NCI-H2107 treated with DMSO at 0.1 percent for 48 hours (cell line): ENCODE data around the gene SCNN1B.
A peak's percentile ranks its signal among the peaks of the same experiment; 100 is the strongest.

ENCODE experiments used
- DNase-seq: peaks from one replicate; lab custom pipeline; 2025; ENCODE audit not compliant: unreplicated experiment; lab: John Stamatoyannopoulos, UW

The SCNN1B gene

DNA sequence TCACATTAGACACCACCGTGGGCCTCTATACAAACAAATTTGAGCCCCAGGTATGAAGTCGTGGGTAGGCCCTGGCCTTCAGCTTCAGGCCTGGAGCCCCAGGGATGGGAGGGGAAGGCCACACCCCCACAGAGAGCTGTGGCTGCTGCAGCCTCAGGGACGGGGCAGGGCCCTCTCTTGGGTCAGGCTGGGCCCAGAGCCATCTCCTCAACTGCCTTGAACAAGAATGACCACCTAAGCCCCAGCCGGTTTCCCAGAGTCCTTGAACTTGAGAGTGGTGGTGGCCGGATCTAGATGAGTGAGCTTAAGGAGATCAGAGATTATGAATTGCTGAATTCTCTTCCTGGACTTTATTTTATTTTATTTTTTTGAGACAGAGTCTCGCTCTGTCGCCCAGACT lies 18.6 kb downstream of the SCNN1B start:
- no peak for DNase-seq

DNA sequence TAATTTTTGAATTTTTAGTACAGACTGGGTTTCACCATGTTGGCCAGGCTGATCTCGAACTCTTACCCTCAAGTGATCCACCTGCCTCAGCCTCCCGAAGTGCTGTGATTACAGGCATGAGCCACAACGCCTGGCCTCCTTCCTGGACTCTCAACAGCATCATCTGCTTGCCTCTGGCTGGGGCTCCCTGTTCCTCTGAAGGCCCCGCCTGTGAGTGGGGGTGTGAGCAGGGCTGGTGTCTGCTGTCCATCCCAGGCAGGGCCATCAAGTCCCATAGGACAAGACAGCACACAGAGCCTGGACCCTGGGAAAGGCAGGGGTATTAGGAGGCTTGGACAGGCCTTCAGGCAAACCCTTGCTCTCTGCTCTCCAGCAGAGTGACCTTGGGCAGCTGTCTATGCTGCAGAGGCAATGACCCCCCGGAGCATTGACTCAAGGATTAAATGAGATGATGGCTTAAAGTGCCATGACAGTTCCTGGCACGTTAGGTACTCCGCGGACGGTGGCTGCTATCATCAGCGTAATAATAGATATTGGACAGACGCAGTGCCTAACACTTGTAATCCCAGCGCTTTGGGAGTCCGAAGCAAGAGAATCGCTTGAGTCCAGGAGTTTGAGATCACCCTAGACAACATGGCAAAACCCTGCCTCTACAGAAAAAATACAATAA lies 19.2 kb downstream of the SCNN1B start:
- DNase-seq: no peak

DNA sequence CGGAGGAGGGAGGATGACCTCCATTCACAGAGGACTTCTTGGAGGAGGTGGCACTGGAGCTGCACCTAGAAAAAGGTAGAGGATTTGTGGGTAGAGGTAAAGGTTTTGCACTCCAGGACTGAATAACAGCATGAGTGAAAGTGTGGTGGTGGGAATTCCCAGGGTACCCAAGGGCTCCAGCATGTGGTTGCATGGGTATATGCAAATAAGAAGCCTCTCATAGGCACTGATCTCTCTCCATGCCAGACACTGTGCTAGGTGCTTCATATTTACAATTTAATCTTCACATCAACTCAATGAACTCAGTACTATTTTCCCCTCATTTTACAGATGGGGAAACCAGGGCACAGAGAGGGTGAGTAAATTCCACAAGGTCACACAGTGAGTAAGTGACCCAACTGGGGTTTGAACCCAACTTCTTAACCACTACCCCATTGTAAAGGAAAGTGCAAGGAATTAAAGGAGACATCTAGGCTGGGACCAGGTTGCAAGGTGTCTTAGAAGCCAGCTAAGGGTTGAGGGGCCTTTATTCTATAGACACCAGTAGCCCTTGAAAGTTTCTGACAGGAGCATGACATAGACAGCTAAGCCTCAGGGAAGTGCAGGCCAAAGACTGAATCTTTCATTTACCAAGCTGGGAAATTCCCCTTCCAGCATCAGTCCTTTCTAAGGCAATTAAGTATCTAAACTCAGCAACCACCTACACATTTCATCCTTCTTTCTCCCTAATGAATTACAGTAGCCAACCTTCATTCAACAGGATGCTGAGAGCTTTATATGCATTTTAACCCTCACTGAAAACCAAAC lies 21.3 kb downstream of the SCNN1B start:
- no peak for DNase-seq

DNA sequence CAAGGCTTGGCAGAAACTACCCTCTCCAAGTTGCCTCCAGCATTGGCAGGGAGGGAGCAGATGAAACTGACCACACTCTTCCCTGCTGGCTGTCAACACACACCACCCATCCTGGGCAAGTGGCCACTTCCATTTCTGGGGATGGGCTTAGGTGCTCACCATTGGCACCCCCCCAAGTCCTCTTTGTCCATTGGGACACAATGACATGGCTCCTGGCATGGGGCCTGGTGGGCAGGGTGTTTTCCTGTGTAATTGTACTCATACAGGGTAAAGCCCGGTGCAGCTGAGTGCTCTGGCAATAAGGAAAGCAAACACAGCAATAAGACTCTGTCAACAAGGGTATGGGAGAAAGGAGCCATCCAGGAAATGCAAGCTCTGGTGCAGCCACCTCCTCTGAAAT lies 22.6 kb downstream of the SCNN1B start:
- peak; percentile 71 for DNase-seq

GRCh38 chr16:23327836-23328235 lies 25.7 kb downstream of the SCNN1B start:
- DNase-seq: no peak

GRCh38 chr16:23330161-23330560 lies 28.1 kb downstream of the SCNN1B start:
- no peak for DNase-seq

GRCh38 chr16:23330583-23331249 lies 28.6 kb downstream of the SCNN1B start:
- no peak for DNase-seq

DNA sequence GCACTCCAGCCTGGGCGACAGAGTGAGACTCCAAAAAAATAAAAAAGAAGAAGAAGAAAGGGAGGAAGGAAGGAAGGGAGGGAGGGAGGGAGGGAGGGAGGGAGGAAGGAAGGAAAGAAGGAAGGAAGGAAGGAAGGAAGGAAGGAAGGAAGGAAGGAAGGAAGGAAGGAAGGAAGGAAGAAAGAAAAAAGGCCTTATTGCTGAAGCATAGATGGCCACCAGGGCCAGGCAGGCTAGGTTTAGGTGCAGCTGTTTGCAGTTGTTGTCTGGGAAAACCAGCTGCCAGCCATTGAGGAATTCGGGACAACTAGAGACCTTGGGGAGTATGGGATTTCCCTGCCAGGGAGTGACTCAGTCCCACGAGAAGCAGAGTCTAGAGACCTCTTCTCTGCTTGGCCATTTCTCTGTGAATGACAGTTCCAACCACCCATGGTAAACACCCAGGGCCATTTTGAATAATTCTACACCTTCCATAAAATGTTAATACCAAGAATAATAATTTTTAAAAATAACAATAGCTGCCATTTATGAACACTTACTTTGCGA lies 31.0 kb downstream of the SCNN1B start:
- DNase-seq: no peak

DNA sequence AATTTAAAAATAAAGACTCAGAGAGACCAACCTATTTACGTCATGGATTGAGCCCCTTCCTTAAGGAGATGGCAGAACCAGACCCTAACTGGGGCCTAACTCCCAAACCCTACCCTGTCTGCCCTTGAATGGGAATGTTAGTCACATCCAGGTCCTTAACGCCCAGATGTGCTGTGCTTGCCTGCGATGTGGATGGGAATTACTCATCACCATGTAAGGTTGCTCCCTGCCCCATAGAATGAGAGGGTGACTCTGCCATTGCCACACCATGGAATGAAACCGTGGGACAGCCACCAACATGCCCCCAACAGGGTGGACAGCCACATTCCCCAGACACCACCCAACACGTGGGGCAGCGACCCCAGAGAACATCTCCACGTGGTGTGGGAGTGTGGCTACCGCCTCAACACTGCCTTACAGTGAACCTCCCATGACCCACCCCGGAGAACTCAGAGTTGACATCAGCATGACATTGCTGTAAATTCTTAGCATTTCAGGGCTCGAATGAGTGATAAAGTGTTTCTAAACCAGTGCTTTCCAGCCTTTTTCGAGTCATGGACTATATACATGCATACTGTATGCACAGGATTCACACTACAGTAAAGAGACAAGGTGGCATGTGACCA lies 31.8 kb downstream of the SCNN1B start:
- no peak for DNase-seq

DNA sequence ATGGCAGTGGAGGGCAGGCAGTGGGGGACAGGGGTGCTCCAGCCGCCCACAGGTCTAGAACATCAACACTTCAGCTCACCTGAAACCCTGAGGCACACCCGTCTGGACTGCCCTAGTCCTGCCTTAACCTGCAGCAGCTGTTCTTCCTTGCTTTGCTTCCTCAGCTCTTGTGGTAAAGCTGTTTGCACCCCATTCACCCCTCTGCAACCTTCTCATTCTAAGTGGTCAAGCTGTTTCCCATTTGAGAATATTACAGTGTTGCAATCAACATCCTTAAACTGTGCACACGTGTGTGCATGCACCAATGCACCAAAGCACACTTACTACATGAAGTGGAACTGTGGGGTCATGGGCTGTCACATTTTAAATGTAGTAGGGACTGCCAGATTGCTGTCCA lies 32.4 kb downstream of the SCNN1B start:
- DNase-seq: no peak

DNA sequence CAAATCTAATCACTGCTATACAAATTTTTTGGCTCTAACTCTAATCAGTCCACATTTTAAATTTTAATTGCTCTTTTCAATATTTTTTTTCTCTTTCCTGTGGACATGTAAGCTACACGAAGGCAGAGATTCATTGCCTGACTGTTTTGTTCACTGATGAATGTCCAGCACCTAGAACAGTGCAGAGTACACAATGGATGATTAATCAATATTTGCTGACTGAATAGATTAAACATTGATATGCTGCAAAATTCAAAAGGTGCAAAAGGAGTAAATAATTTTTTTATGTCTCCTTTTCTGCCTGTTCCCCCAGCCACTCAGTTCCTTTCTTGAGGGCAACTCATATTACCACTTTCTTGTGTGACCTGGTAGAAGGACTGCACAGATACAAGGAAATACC lies 32.8 kb downstream of the SCNN1B start:
- no peak for DNase-seq

DNA sequence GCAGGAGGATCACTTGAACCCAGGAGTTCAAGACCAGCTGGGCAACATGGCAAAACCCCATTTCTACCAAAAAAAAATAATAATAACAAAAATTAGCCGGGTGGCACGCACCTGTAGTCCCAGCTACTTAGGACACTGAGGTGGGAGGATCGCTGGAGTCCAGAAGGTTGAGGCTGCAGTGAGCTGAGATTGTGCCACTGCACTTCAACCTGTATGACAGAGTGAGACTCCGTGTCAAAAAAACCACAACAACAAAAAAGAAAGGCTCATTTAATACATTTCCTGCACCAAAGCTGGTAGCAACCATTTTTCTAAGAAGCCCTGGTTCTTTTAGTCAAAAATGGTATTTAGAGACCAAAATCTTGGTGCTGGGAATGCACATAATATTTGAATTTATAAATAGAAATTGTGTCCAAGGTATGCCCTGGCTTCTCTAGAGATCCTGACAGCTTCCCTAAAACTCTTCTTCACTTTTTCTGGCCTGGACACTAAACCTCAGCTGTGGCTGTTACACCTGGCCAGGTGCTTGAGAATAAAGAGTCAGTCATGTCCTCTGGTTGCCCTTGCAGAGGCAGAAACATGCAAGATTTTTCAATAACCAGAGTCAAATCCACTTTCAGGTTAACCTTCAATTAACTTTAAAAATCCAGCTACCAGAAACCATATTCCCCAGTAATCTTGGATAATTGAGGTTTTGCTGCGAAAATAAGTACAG lies 35.9 kb downstream of the SCNN1B start:
- DNase-seq: no peak

DNA sequence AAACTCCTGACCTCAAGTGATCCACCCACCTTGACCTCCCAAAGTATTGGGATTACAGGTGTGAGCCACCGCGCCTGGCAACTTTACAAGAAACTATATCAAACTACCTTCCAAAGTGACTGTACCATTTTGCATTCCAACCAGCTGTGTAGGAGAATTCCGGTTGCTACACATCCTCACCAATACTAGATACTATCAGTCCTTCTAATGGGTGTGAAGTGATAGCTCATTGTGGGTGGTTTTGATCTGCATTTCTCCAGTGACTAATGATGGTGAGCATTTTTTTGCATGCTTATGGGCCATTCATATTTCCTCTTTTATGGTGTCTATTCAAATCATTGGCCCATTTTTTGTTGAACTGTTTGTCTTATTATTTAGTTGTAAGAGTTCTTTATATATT lies 37.7 kb downstream of the SCNN1B start:
- no peak for DNase-seq

GRCh38 chr16:23342083-23342640 lies 40.1 kb downstream of the SCNN1B start:
- DNase-seq: no peak

- DNase-seq: no peak
Observed at GRCh38 chr16:23343643-23344612, 41.8 kb downstream of the SCNN1B start.

DNA sequence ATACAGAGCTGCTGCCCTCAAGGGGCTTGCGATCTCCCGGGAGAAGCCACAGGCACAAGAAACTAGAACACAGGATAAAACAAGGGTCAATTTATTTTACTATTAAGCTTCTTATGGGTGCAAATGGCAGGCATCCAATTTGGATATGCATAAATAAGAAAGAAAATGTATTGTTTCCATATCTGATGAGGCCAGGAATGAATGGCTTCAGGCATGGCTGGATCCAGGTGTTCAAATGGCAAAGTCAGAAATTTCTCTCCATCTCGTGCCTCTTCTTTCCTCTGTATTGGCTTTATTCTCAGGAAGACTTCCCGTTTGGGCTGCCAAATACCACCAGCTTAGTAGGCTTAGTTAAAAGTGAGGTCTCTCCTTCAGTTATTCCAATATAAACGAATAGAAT lies 43.1 kb downstream of the SCNN1B start:
- no peak for DNase-seq

DNA sequence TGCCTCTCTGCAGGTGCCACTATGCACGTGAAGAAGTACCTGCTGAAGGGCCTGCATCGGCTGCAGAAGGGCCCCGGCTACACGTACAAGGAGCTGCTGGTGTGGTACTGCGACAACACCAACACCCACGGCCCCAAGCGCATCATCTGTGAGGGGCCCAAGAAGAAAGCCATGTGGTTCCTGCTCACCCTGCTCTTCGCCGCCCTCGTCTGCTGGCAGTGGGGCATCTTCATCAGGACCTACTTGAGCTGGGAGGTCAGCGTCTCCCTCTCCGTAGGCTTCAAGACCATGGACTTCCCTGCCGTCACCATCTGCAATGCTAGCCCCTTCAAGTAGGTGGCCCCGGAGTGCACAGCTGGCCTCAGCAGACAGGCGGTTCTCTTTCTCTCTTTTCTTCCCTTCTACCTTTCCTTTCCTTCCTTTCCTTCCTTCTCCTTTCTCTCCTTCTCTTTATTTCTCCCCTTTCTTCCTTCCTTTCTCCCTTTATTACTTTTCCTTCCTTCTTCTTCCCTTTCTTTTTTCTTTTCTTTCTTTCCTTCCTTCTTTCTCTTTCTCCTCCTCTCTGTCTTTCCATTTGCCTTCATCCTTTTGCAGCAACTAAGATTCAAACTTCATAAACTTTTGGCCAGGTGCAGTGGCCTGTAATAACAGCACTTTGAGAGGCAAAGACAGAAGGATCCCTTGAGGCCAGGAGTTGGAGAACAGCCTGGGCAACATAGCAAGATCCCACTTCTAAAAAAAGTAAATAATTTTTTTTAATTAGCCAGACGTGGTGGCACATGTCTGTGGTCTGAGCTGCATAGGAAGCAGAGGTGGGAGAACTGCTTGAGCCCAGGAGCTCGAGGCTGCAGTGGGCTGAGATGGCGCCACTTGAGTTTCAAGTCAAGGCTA lies 46.7 kb downstream of the SCNN1B start:
- no peak for DNase-seq

DNA sequence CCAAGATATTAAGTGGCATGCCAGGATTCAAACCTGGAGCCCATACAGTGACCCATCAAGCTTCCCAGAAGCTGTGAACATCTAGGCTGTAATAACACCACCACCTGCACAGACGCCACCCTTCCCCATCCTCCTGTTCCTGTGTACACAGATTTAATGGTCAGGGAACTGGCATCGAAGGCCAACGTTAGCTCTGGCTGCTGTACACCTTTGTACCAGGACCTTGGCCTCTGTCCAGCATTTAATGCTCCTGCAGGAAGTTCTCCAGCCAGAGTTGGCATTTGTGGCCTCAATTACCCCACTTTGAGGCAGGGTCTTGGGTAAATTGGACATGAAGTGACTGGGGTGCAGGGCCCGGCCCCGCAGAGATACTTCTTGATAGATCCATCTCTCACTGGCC lies 49.3 kb downstream of the SCNN1B start:
- DNase-seq: no peak
